Measurements from ENCODE around the gene ZNF581.

ZNF581 gene

GRCh38 chr19:55649268-55650125 is 6.0 kb downstream of the ZNF581 start:
- no peak for DNase-seq (ENCODE audit: low read depth in 1 of 2, low spot score in 1 of 2)
- in situ Hi-C loops (cut with HindIII; ENCODE audit: low pct_unique_long_range_greater_than_20kb, low sequenced_read_pairs), result no loop called here
- TF ChIP-seq JUND (IDR thresholded peaks at IDR 0.05; ENCODE audit: low read depth), result no peak

DNA sequence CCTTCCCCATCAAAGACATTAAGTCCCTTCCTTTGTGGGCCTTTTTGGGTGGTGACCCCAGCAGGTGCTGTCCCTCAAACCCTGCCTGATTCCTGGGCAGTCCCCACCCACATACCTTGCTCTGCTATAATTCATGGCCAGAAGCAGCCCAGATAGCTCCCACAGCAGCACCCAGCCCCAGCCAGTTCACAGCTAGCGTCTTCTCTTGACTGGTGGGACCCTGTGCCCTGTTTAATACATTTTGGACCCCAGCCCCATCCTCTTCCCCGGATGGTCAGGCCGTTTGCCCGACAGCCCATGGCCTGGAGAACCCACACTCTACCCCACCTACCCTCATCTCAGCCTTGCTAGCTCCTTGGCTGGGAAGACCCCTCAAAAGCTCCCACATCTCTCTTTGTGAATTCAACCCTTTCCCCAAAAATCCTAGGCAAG is 6.7 kb downstream of the ZNF581 start:
- no peak for DNase-seq (ENCODE audit: low read depth in 1 of 2, low spot score in 1 of 2)
- in situ Hi-C loops (cut with HindIII; ENCODE audit: low pct_unique_long_range_greater_than_20kb, low sequenced_read_pairs), result no loop called here
- no peak for TF ChIP-seq JUND (IDR thresholded peaks at IDR 0.05; ENCODE audit: low read depth)

DNA sequence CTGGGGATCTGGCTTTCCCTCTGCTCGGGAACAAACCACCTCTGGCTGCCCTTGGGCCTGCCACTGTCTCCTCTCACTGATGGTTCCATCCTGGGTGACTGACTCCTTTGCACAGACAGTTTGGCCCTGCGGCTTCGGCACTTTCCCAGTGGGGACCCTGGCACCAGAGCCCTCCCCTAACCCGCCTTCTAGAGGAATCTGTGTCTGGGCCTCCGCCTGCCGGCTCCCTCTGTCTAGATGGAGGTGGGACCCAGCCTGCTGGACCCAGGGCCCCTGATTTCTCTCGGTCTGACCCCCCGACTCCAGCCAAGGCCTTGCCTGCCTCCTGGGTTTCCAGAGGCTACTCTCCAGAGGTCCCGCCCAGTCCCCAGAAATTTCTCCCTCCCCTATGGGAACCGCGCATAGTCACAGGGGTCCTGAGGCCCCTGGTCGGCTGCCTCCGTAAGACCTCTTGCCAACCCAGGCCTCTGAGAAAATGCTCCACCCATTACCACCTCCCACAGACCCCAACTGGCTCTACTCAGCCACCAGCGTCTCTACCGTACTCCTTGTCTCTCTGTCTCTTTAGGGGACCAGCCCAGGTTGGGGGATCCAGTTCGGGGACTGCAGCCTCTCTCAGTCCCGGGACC is 7.3 kb downstream of the ZNF581 start:
- in situ Hi-C loops (cut with HindIII; ENCODE audit: low pct_unique_long_range_greater_than_20kb, low sequenced_read_pairs), result no loop called here
- DNase-seq (ENCODE audit: low read depth in 1 of 2, low spot score in 1 of 2), result no peak
- no peak for TF ChIP-seq JUND (IDR thresholded peaks at IDR 0.05; ENCODE audit: low read depth)

- in situ Hi-C loops (cut with HindIII; ENCODE audit: low pct_unique_long_range_greater_than_20kb, low sequenced_read_pairs), result no loop called here
- no peak for TF ChIP-seq JUND (IDR thresholded peaks at IDR 0.05; ENCODE audit: low read depth)
Observed at GRCh38 chr19:55651236-55651635, 7.8 kb downstream of the ZNF581 start.

DNA sequence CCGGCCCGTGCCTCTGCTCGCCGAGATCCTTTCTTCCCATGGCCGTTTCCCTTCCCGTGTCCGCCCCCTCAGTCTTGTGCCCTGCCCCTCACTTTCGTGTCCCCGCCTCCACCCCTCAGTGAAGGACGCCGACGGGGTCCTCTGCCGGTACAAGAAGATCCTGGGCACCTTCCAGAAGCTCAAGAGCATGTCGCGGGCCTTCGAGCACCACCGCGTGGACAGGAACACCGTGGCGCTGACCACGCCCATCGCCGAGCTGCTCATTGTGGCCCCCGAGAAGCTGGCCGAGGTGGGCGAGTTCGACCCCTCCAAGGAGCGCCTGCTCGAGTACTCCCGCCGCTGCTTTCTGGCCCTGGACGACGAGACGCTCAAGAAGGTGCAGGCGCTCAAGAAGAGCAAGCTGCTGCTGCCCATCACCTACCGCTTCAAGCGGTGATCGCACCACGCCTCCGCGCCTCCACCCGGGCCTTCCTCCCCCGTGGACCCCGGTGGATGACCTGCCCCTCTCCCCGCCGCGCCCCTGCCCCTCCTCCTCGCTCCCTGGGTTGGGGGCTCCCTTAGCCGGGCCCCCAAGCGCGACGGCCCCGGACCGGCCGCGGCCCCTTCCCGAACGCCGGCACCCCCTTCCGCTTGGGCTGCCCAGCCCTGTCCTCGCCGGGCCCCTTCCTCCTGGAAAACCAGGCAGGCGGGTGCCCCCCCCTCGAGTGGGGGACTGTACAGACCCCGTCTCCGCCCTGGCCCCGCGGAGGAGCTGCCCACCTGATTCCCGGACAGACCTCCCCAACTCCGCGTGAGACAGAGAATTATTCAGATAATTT is 9.1 kb downstream of the ZNF581 start:
- in situ Hi-C loops (cut with HindIII; ENCODE audit: low pct_unique_long_range_greater_than_20kb, low sequenced_read_pairs), result no loop called here
- no peak for DNase-seq (ENCODE audit: low read depth in 1 of 2, low spot score in 1 of 2)
- no peak for TF ChIP-seq JUND (IDR thresholded peaks at IDR 0.05; ENCODE audit: low read depth)

More at GRCh38 chr19:55651236-55651635, 7.8 kb downstream of the ZNF581 start:
- DNase-seq (ENCODE audit: low read depth in 1 of 2, low spot score in 1 of 2), result no peak

DNA sequence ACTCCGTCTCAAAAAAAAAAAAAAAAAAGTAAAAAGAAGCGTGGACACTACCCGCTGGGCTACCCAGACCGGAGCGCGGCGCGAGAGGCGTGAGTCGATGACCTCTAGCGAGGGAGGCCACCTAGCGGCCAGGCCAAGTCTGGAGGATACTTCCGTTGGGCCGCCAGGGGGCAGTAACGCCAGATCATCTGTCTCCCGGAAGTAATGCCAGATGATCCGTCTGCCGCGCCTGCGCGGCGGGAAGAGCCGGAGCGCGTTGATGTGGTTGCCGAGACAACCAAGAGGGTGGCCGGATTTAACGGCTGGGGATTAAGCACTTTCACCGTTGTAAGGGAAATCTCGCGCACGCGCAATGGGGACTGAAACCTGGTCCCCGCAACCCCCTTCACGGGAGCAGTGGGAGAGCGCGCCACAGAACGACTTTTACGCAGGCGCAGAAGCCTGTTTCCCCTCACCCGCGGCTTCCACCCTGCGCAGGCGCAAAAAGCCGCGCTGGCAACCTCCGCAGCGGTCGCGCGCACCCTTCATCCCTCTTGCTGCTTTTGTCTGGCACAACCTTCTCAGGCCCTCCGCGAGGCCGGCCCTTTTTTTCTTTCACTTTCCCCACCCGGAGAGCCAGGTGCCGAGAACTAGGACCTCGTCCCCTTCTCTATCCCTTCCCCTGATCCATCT is 10.3 kb downstream of the ZNF581 start:
- no peak for TF ChIP-seq JUND (IDR thresholded peaks at IDR 0.05; ENCODE audit: low read depth)
- peak; percentile 81 to 97 for DNase-seq (ENCODE audit: low read depth in 1 of 2, low spot score in 1 of 2)
- in situ Hi-C loops (cut with HindIII; ENCODE audit: low pct_unique_long_range_greater_than_20kb, low sequenced_read_pairs), result no loop called here

GRCh38 chr19:55654323-55654867 is 10.9 kb downstream of the ZNF581 start:
- DNase-seq (ENCODE audit: low read depth in 1 of 2, low spot score in 1 of 2), result peak; percentile 65 to 98
- TF ChIP-seq JUND (IDR thresholded peaks at IDR 0.05; ENCODE audit: low read depth), result no peak
- in situ Hi-C loops (cut with HindIII; ENCODE audit: low pct_unique_long_range_greater_than_20kb, low sequenced_read_pairs), result no loop called here

GRCh38 chr19:55654868-55655647 is 11.6 kb downstream of the ZNF581 start, which contains the start of gene U2AF2:
Gene U2AF2, plus strand, starts transcription at chr19:55655035. Its CDS starts 70 bp downstream, at chr19:55655105.
- no peak for TF ChIP-seq JUND (IDR thresholded peaks at IDR 0.05; ENCODE audit: low read depth)
- in situ Hi-C loops (cut with HindIII; ENCODE audit: low pct_unique_long_range_greater_than_20kb, low sequenced_read_pairs), result no loop called here
- peak; percentile 60 to 91 for DNase-seq (ENCODE audit: low read depth in 1 of 2, low spot score in 1 of 2)

GRCh38 chr19:55655648-55656040 is 12.2 kb downstream of the ZNF581 start:
- in situ Hi-C loops (cut with HindIII; ENCODE audit: low pct_unique_long_range_greater_than_20kb, low sequenced_read_pairs), result no loop called here
- TF ChIP-seq JUND (IDR thresholded peaks at IDR 0.05; ENCODE audit: low read depth), result no peak
- no peak for DNase-seq (ENCODE audit: low read depth in 1 of 2, low spot score in 1 of 2)

DNA sequence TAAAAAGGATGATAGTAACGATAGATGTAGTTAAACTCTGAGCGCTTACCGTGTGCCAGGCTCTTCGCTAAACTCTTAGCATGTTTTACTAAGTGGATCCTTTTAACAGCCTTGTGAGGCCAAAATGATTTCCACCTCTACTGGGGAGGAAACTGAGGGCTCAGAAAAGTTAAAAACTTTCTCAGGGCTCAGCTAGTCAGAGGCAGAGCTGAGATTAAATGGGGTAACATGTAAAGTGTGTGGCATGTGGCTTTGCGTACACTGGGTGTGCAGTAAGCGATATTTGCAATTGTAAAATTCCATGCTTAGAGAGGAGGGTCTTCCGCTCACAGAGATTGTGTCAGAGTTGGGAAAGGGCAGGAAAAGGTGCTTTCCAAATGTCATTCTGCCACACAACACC is 13.1 kb downstream of the ZNF581 start:
- in situ Hi-C loops (cut with HindIII; ENCODE audit: low pct_unique_long_range_greater_than_20kb, low sequenced_read_pairs), result no loop called here
- no peak for TF ChIP-seq JUND (IDR thresholded peaks at IDR 0.05; ENCODE audit: low read depth)
- DNase-seq (ENCODE audit: low read depth in 1 of 2, low spot score in 1 of 2), result no peak

Measured in T47D (cell line).